Right lobe of liver (tissue), 6 donors: ENCODE data around the gene NPLOC4. TPM values are rescaled to one million over a fixed set of nuclear protein-coding genes. Genes with fewer than 3 reads are reported as not detected.
A peak's percentile ranks its signal among the peaks of the same experiment; 100 is the strongest.

Experiments used
- ATAC-seq, 4 donors: fragments of 200-7000 bp; cut with Tn5 transposase; one replicate each; pipeline ENCODE4 v1.9.1; 2020; ENCODE audit warnings: mild to moderate bottlenecking in 4 of 4, moderate library complexity in 4 of 4
- DNase-seq, 3 donors: peaks; one replicate each; pipeline ENCODE4 v3.0.0-alpha.2; 2020
- H3K27ac ChIP-seq, 3 donors: fragments of 200-600 bp; one replicate each; pipeline ENCODE4 v1.8.0; 2022
- H3K27me3 ChIP-seq, 2 donors: fragments of 200-600 bp; one replicate each; pipeline ENCODE4 v1.8.0; 2022
- H3K36me3 ChIP-seq, 4 donors: fragments of 200-600 bp; sonication (generic) in 1 of 4; one replicate each; pipeline versions ENCODE4 v1.5.1 to v1.8.0; 2017 to 2022; ENCODE audit warnings: control low read depth in 1 of 4
- H3K4me1 ChIP-seq, 4 donors: fragments of 200-600 bp; sonication (generic) in 1 of 4; one replicate each; pipeline versions ENCODE4 v1.5.1 to v1.8.0; 2017 to 2022; ENCODE audit warnings: control low read depth in 1 of 4
- H3K4me3 ChIP-seq, 3 donors: fragments of 200-600 bp; one replicate each; pipeline ENCODE4 v1.8.0; 2022
- H3K9me3 ChIP-seq, 4 donors: fragments of 200-600 bp; sonication (generic) in 1 of 4; one replicate each; pipeline versions ENCODE4 v1.5.1 to v1.8.0; 2017 to 2022; ENCODE audit warnings: control low read depth in 1 of 4
- POLR2A ChIP-seq: fragments of 450-650 bp; IDR thresholded peaks from one replicate; pipeline ENCODE4 v1.6.1; 2017; ENCODE audit warnings: antibody characterized with exemption, mild to moderate bottlenecking
- WGBS: methylation state at CpG from one replicate; pipeline ENCODE4 v1.1.6; 2018; ENCODE audit warnings: low coverage, low lambda C conversion rate; ENCODE audit not compliant: insufficient coverage; ENCODE audit errors: missing lambda C conversion rate; 5-methylcytosine and 5-hydroxymethylcytosine counted together
- intact Hi-C, 2 donors: fragments of 100-400 bp; cut with DNase I; formaldehyde crosslinking; loops; one replicate each; pipeline versions ENCODE4 v1.11.2 to v1.14.1; 2022
- total RNA-seq, 6 experiments: library from RNA; depleted of rRNA in 2 of 6; stranded (reverse); fragments of >200 nt in 2 of 6; fragmentation: NEBNext Ultra II Directional in 3 of 6; extraction: Animal tissue kit (Norgen Biotek cat#: 25700) in 3 of 6; gene quantifications; one replicate each; pipeline versions ENCODE4 v1.1.0 to v1.2.4, GENCODE V29; 2016 to 2023
- TF ChIP-seq, protein P1 (sequence below), 4 donors: fragments of 200-600 bp in 3 of 4; fragments of 450-650 bp in 1 of 4; IDR thresholded peaks; one replicate each; pipeline versions ENCODE4 v1.5.1 to v1.8.0; 2016 to 2022; ENCODE audit warnings: antibody characterized with exemption in 4 of 4, mild to moderate bottlenecking in 2 of 4
- donor health status: DM: no; HTN: yes; CAD: no.
- donor health status: DM: no; HTN: no; CAD: no.
- donor health status: DM: no; HTN: no; CAD: no.
- donor health status: DM: no; HTN: yes; CAD: no.
- donor health status: DM: no; HTN: yes; CAD: no.

Gene NPLOC4
- total RNA-seq, 6 experiments from 2014 or later: 46.5 to 63.2 (median 55.8) TPM

DNA sequence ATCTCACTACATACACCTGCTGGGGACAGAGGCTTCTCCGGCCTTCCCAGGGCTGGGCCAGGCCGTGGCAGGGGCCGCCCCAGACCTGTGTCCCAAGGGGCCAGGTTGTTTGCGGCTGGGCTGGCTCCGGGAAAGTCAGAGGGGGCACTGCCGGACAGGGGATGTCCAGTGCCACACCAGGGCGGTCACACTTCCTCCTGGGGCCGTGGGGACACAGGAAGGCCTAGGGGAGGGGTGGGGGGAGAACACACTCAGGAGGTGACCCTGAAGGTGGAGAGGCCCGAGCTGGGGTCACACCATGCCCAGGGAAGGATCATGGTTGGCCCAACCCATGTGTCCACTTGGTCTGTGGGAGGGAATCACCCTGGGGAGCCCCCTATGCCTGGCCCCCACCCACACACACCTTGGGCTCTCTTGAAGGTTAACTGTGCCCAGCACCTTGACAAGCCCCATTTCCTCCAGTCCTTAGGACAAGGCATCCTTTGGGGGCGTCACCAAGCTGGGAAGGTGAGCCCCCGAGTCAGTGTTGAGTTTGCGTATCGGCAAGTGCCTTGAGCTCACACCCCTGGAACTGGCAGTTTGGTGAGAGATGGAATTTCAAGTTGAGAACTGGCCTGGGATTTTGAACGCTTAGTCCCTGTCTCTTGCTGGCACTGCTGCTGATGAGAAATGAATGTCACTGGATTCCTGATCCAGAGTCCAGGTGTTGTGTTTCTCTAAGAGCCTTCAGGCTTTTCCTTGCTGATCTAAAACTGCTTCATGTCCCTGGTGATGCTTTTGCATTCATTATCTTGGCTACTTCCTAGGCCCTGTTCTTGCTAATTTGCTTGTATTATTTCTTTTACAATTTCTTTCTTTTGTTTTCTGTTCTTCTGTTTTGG is 116.7 kb downstream of the NPLOC4 start:
- no peaks in the 10 kb centered on the region for H3K36me3 ChIP-seq
- no peaks in the 10 kb centered on the region for H3K9me3 ChIP-seq
- TF ChIP-seq, protein P1, sequence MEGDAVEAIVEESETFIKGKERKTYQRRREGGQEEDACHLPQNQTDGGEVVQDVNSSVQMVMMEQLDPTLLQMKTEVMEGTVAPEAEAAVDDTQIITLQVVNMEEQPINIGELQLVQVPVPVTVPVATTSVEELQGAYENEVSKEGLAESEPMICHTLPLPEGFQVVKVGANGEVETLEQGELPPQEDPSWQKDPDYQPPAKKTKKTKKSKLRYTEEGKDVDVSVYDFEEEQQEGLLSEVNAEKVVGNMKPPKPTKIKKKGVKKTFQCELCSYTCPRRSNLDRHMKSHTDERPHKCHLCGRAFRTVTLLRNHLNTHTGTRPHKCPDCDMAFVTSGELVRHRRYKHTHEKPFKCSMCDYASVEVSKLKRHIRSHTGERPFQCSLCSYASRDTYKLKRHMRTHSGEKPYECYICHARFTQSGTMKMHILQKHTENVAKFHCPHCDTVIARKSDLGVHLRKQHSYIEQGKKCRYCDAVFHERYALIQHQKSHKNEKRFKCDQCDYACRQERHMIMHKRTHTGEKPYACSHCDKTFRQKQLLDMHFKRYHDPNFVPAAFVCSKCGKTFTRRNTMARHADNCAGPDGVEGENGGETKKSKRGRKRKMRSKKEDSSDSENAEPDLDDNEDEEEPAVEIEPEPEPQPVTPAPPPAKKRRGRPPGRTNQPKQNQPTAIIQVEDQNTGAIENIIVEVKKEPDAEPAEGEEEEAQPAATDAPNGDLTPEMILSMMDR (IDR thresholded peaks at IDR 0.05): no peak
- H3K27me3 ChIP-seq: no peaks in the 10 kb centered on the region
- peak; percentile 24 to 53 (median 45) for DNase-seq
- ATAC-seq: no peak
- H3K27ac ChIP-seq: no peak overlapping the region
- H3K4me3 ChIP-seq: no peak overlapping the region
- intact Hi-C loops: no loop called here
- peaks cover 0 to 8% (median 2%) of the 10 kb centered on the region in 4 donors for H3K4me1 ChIP-seq
- no CpG with 5 or more reads among the region's 14 CpGs for WGBS

GRCh38 chr17:81519284-81520020 is 117.5 kb downstream of the NPLOC4 start:
- Histone ChIP-seq H3K4me3 (peak overlapping the region; percentile 23 to 48 (median 31)), H3K27ac (no peak overlapping the region), H3K27me3 (no peaks in the 10 kb centered on the region), H3K36me3 (no peaks in the 10 kb centered on the region), H3K4me1 (peaks cover 0 to 8% (median 2%) of the 10 kb centered on the region in 4 donors), H3K9me3 (no peaks in the 10 kb centered on the region)
- intact Hi-C loops: no loop called here
- DNase-seq: peak; percentile 48 to 71 (median 58)
- peak; percentile 32 to 40 (median 36) for ATAC-seq
- TF ChIP-seq, protein P1 (IDR thresholded peaks at IDR 0.05): peak; percentile 44 to 54 (median 48)
- TF ChIP-seq POLR2A: no peak
- 6% methylated on average over 14 of the region's 61 CpGs for WGBS

DNA sequence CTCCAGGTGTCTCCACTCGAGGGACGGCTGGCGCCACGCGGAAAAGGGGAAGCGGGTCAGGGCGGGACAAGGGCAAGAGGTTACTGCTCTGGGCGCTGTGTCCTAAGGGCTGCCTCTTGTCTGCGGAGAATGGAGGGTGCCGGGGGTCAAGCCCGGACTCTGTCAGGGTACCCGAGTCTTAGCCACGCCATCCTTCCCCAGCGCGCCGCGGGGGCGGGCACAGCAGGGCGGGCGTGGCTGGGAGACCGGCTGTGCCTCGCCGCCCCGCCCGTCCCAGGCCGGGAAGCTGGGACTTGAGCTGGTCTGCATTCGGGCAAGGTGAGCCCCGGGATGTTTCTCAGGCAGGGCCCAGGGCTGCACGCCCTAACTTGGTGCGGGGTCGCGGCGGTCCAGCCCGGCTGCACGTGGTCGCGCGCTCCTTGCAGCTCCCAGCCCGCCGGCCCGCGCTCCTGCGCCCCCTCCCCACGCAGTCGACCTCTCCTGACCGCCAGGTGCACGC is 118.1 kb downstream of the NPLOC4 start:
- H3K27me3 ChIP-seq: no peaks in the 10 kb centered on the region
- intact Hi-C loops: no loop called here
- WGBS: no CpG with 5 or more reads among the region's 47 CpGs
- H3K4me1 ChIP-seq: peaks cover 0 to 14% (median 2%) of the 10 kb centered on the region in 4 donors
- H3K36me3 ChIP-seq: no peaks in the 10 kb centered on the region
- DNase-seq (peak; percentile 49 to 69 (median 59)), ATAC-seq (peak; percentile 17 to 42 (median 36))
- H3K27ac ChIP-seq: no peak overlapping the region
- no peaks in the 10 kb centered on the region for H3K9me3 ChIP-seq
- H3K4me3 ChIP-seq: peak overlapping the region; percentile 23 to 48 (median 31)
- TF ChIP-seq, protein P1 (IDR thresholded peaks at IDR 0.05): no peak
- no peak for TF ChIP-seq POLR2A

- ATAC-seq: no peak
- DNase-seq: no peak
- H3K27ac ChIP-seq: no peak overlapping the region
- no peaks in the 10 kb centered on the region for H3K27me3 ChIP-seq
- intact Hi-C loops: no loop called here
- WGBS: 48% methylated on average over 19 of the region's 24 CpGs
- H3K4me3 ChIP-seq: peak overlapping the region; percentile 23 to 48 (median 31)
- H3K36me3 ChIP-seq: no peaks in the 10 kb centered on the region
- no peaks in the 10 kb centered on the region for H3K9me3 ChIP-seq
- H3K4me1 ChIP-seq: peaks cover 0 to 20% (median 2%) of the 10 kb centered on the region in 4 donors
- no peak for TF ChIP-seq POLR2A
Measured at GRCh38 chr17:81518113-81518784, 118.7 kb downstream of the NPLOC4 start.
